ENCODE results near the gene MKKS.

The MKKS gene

GRCh38 chr20:10474606-10475184 lies 40.7 kb upstream of the MKKS start:
- no peak overlapping the region for H3K4me3 ChIP-seq (ENCODE audit: insufficient read length, low read depth)
- TF ChIP-seq ZNF274 (IDR thresholded peaks at IDR 0.05; ENCODE audit: low read depth, low read length) (no peak), YY1 (IDR thresholded peaks at IDR 0.05; ENCODE audit: insufficient read depth, insufficient read length) (no peak), SUZ12 (IDR thresholded peaks at IDR 0.05; ENCODE audit: extremely low read depth, insufficient read depth, insufficient read length) (no peak)
- no peak for DNase-seq (ENCODE audit: low read depth, low spot score)
- peaks cover 3% of the 10 kb centered on the region for H3K4me1 ChIP-seq (ENCODE audit: insufficient read depth, insufficient read length)
- H3K27me3 ChIP-seq (ENCODE audit: insufficient read depth, insufficient read length), result no peaks in the 10 kb centered on the region
- H3K36me3 ChIP-seq (ENCODE audit: insufficient read depth, insufficient read length, low read length), result no peaks in the 10 kb centered on the region
- H3K9me3 ChIP-seq (ENCODE audit: insufficient read depth, low read length), result no peaks in the 10 kb centered on the region; the same call in 1 of the 2 replicates
- H3K9ac ChIP-seq (ENCODE audit: insufficient read length, low read depth), result no peak overlapping the region

GRCh38 chr20:10472871-10473270 lies 38.8 kb upstream of the MKKS start:
- peaks cover 3% of the 10 kb centered on the region for H3K4me1 ChIP-seq (ENCODE audit: insufficient read depth, insufficient read length)
- H3K27me3 ChIP-seq (ENCODE audit: insufficient read depth, insufficient read length), result no peaks in the 10 kb centered on the region
- TF ChIP-seq ZNF274 (IDR thresholded peaks at IDR 0.05; ENCODE audit: low read depth, low read length) (no peak), SUZ12 (IDR thresholded peaks at IDR 0.05; ENCODE audit: extremely low read depth, insufficient read depth, insufficient read length) (no peak), YY1 (IDR thresholded peaks at IDR 0.05; ENCODE audit: insufficient read depth, insufficient read length) (no peak)
- DNase-seq (ENCODE audit: low read depth, low spot score), result no peak
- no peak overlapping the region for H3K4me3 ChIP-seq (ENCODE audit: insufficient read length, low read depth)
- H3K9ac ChIP-seq (ENCODE audit: insufficient read length, low read depth), result no peak overlapping the region
- no peaks in the 10 kb centered on the region for H3K36me3 ChIP-seq (ENCODE audit: insufficient read depth, insufficient read length, low read length)
- H3K9me3 ChIP-seq (ENCODE audit: insufficient read depth, low read length), result no peaks in the 10 kb centered on the region; the same call in 1 of the 2 replicates

- H3K27me3 ChIP-seq (ENCODE audit: insufficient read depth, insufficient read length), result no peaks in the 10 kb centered on the region
Measured at GRCh38 chr20:10470276-10470675, 36.3 kb upstream of the MKKS start.

GRCh38 chr20:10469599-10469998 lies 35.6 kb upstream of the MKKS start:
- H3K36me3 ChIP-seq (ENCODE audit: insufficient read depth, insufficient read length, low read length), result no peaks in the 10 kb centered on the region
- TF ChIP-seq ZNF274 (IDR thresholded peaks at IDR 0.05; ENCODE audit: low read depth, low read length), result no peak
- no peak for TF ChIP-seq SUZ12 (IDR thresholded peaks at IDR 0.05; ENCODE audit: extremely low read depth, insufficient read depth, insufficient read length)
- no peak for TF ChIP-seq YY1 (IDR thresholded peaks at IDR 0.05; ENCODE audit: insufficient read depth, insufficient read length)
- no peaks in the 10 kb centered on the region for H3K27me3 ChIP-seq (ENCODE audit: insufficient read depth, insufficient read length)
- H3K9me3 ChIP-seq (ENCODE audit: insufficient read depth, low read length), result no peaks in the 10 kb centered on the region
- peak; percentile 57 for DNase-seq (ENCODE audit: low read depth, low spot score)
- H3K4me3 ChIP-seq (ENCODE audit: insufficient read length, low read depth), result no peak overlapping the region
- no peaks in the 10 kb centered on the region for H3K4me1 ChIP-seq (ENCODE audit: insufficient read depth, insufficient read length)
- H3K9ac ChIP-seq (ENCODE audit: insufficient read length, low read depth), result no peak overlapping the region

More at GRCh38 chr20:10470276-10470675, 36.3 kb upstream of the MKKS start:
- TF ChIP-seq YY1 (IDR thresholded peaks at IDR 0.05; ENCODE audit: insufficient read depth, insufficient read length) (no peak), ZNF274 (IDR thresholded peaks at IDR 0.05; ENCODE audit: low read depth, low read length) (no peak), SUZ12 (IDR thresholded peaks at IDR 0.05; ENCODE audit: extremely low read depth, insufficient read depth, insufficient read length) (no peak)
- no peak for DNase-seq (ENCODE audit: low read depth, low spot score)
- Histone ChIP-seq H3K4me3 (ENCODE audit: insufficient read length, low read depth) (no peak overlapping the region), H3K9ac (ENCODE audit: insufficient read length, low read depth) (no peak overlapping the region), H3K4me1 (ENCODE audit: insufficient read depth, insufficient read length) (peaks cover 3% of the 10 kb centered on the region), H3K36me3 (ENCODE audit: insufficient read depth, insufficient read length, low read length) (no peaks in the 10 kb centered on the region), H3K9me3 (ENCODE audit: insufficient read depth, low read length) (no peaks in the 10 kb centered on the region; the same call in 1 of the 2 replicates)

GRCh38 chr20:10469056-10469455 lies 35.0 kb upstream of the MKKS start:
- H3K36me3 ChIP-seq (ENCODE audit: insufficient read depth, insufficient read length, low read length), result no peaks in the 10 kb centered on the region

DNA sequence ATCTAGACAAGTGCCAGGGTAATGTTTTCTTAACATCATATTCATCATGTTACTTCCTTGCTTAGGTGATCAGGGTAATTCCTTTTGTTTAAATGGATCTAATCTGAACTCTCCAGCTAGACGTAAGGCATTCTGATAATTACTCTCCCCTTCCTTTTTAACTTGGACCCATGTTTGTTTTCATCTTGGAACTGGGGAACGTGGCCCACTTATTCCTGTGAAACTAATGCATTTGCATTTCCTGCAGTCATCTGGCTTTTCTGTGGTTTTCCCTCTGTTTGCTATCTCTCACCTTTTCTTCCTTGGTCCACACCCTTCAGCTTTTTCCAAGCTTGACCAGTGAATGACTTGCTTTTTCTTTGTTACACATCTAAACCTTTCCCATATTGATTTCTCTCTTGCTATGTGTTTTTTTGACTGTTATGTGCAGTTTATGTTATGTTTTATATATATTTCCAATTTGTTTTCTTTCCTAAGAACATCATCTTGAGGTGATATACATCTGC lies 34.4 kb upstream of the MKKS start:
- Histone ChIP-seq H3K9ac (ENCODE audit: insufficient read length, low read depth) (no peak overlapping the region), H3K4me3 (ENCODE audit: insufficient read length, low read depth) (no peak overlapping the region), H3K27me3 (ENCODE audit: insufficient read depth, insufficient read length) (no peaks in the 10 kb centered on the region), H3K9me3 (ENCODE audit: insufficient read depth, low read length) (peaks cover 7% of the 10 kb centered on the region; the same call in 1 of the 2 replicates), H3K4me1 (ENCODE audit: insufficient read depth, insufficient read length) (no peaks in the 10 kb centered on the region), H3K36me3 (ENCODE audit: insufficient read depth, insufficient read length, low read length) (no peaks in the 10 kb centered on the region)
- DNase-seq (ENCODE audit: low read depth, low spot score), result no peak
- TF ChIP-seq SUZ12 (IDR thresholded peaks at IDR 0.05; ENCODE audit: extremely low read depth, insufficient read depth, insufficient read length), result no peak
- TF ChIP-seq YY1 (IDR thresholded peaks at IDR 0.05; ENCODE audit: insufficient read depth, insufficient read length), result no peak
- no peak for TF ChIP-seq ZNF274 (IDR thresholded peaks at IDR 0.05; ENCODE audit: low read depth, low read length)

More at GRCh38 chr20:10469056-10469455, 35.0 kb upstream of the MKKS start:
- TF ChIP-seq YY1 (IDR thresholded peaks at IDR 0.05; ENCODE audit: insufficient read depth, insufficient read length), result no peak
- no peak for TF ChIP-seq SUZ12 (IDR thresholded peaks at IDR 0.05; ENCODE audit: extremely low read depth, insufficient read depth, insufficient read length)
- no peak for TF ChIP-seq ZNF274 (IDR thresholded peaks at IDR 0.05; ENCODE audit: low read depth, low read length)
- H3K9me3 ChIP-seq (ENCODE audit: insufficient read depth, low read length), result 0 out of 2 replicates have a peak, but pooled peaks cover under 1% of the 10 kb centered on the region
- no peak for DNase-seq (ENCODE audit: low read depth, low spot score)
- H3K27me3 ChIP-seq (ENCODE audit: insufficient read depth, insufficient read length), result no peaks in the 10 kb centered on the region
- no peak overlapping the region for H3K9ac ChIP-seq (ENCODE audit: insufficient read length, low read depth)
- no peak overlapping the region for H3K4me3 ChIP-seq (ENCODE audit: insufficient read length, low read depth)
- H3K4me1 ChIP-seq (ENCODE audit: insufficient read depth, insufficient read length), result no peaks in the 10 kb centered on the region

DNA sequence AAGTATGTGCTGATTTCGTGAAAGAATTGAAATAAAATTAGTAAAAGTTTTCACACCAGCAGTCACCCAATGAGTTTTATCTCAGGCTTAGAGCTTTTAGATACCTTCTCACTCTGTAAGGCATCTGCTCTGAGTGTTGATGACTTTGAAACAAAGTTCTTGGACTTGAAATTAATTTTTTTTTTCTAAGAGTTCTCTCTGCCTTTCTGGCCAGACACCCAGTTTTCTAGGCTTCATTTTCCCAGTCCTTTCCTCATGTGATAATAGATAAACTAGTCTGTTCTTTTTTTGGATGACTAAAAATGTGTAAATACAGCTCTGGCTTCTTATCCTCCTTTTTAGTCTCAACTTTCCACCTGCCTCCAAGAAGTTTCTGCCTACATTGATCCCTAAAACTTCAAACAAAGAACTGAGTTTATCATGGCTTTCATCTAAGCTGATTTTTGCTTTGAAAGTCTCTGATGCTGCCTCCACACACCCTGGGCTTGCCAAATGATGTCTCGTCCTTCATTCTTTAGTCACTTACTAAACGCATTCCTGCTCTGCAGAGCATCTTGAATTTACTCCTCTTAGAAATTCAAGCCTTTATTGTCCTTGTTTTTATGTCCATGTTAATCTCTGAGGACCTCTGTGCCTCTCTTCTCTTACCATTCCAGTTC lies 33.8 kb upstream of the MKKS start:
- Histone ChIP-seq H3K9ac (ENCODE audit: insufficient read length, low read depth) (no peak overlapping the region), H3K36me3 (ENCODE audit: insufficient read depth, insufficient read length, low read length) (no peaks in the 10 kb centered on the region), H3K4me1 (ENCODE audit: insufficient read depth, insufficient read length) (no peaks in the 10 kb centered on the region), H3K4me3 (ENCODE audit: insufficient read length, low read depth) (no peak overlapping the region), H3K27me3 (ENCODE audit: insufficient read depth, insufficient read length) (no peaks in the 10 kb centered on the region), H3K9me3 (ENCODE audit: insufficient read depth, low read length) (peaks cover 11% of the 10 kb centered on the region; the same call in 1 of the 2 replicates)
- DNase-seq (ENCODE audit: low read depth, low spot score), result no peak
- TF ChIP-seq ZNF274 (IDR thresholded peaks at IDR 0.05; ENCODE audit: low read depth, low read length) (no peak), SUZ12 (IDR thresholded peaks at IDR 0.05; ENCODE audit: extremely low read depth, insufficient read depth, insufficient read length) (no peak), YY1 (IDR thresholded peaks at IDR 0.05; ENCODE audit: insufficient read depth, insufficient read length) (no peak)

Data from NT2/D1 (cell line).